Measurements from ENCODE around the gene GTF2H1. TPM values are rescaled to one million over a fixed set of nuclear protein-coding genes. Genes with fewer than 3 reads are reported as not detected.

The GTF2H1 gene
- total RNA-seq, 4 donors from 2014 or later, result 50.7 to 80.4 (median 77.1) TPM

DNA sequence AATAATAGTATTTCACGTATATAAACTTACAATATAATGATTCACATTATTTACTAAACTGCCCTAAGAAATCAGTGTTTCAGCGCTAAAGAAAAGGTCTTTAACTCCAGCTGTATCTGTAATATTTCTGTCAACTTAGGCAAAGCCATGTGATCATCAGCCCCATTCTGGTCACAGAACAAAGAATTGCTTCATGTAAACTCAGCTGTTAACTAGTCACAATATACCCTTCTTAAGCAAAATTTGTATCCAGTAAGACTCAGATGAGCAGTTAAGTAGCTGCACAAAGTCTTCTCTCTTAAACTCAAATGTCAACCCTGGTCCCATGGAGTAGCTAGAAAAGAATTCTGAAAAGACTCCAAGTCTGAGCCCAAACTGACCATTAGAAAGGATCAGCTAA, 27.1 kb upstream of the GTF2H1 start:
- TF ChIP-seq, protein P1, sequence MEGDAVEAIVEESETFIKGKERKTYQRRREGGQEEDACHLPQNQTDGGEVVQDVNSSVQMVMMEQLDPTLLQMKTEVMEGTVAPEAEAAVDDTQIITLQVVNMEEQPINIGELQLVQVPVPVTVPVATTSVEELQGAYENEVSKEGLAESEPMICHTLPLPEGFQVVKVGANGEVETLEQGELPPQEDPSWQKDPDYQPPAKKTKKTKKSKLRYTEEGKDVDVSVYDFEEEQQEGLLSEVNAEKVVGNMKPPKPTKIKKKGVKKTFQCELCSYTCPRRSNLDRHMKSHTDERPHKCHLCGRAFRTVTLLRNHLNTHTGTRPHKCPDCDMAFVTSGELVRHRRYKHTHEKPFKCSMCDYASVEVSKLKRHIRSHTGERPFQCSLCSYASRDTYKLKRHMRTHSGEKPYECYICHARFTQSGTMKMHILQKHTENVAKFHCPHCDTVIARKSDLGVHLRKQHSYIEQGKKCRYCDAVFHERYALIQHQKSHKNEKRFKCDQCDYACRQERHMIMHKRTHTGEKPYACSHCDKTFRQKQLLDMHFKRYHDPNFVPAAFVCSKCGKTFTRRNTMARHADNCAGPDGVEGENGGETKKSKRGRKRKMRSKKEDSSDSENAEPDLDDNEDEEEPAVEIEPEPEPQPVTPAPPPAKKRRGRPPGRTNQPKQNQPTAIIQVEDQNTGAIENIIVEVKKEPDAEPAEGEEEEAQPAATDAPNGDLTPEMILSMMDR (IDR thresholded peaks at IDR 0.05; ENCODE audit: low read depth), result no peak

DNA sequence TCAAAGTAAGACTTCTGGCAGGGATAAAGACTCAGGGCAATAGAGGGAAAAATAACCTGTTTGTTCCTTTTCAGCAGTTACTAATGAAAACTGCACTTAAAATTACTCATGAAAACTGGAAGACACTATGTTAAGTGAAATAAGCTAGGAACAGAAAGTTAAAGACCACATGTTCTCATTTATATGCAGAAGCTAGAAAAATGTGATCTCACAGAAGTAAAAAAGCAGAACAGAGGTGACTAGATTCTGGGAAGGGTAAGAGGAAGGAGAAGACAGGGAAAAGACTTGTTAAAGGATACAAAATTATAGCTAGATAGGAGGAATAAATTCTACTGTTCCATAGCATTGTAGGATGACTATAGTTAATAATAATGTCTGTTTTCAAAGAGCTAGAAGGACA, 22.6 kb upstream of the GTF2H1 start:
- TF ChIP-seq, protein P1 (IDR thresholded peaks at IDR 0.05; ENCODE audit: low read depth), result no peak

DNA sequence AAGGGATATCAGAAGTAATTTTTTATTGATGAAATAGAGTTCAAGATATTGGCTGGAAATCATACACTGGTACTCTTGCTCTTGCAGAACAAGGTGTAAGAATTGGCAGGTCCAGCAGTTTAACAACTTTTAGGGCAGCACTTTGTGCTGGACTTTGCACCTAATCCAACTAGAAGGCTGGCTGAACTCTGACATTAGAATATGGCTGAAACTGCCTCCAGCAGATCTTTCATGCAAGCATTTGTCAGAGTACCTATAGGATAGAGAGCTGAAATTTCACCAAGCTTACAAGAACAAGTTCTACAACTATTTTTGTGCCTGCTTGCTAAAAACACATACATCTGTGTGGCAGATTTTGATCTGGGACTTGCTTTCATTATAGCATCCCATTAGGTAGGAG, 17.6 kb upstream of the GTF2H1 start:
- TF ChIP-seq, protein P1 (IDR thresholded peaks at IDR 0.05; ENCODE audit: low read depth), result no peak

DNA sequence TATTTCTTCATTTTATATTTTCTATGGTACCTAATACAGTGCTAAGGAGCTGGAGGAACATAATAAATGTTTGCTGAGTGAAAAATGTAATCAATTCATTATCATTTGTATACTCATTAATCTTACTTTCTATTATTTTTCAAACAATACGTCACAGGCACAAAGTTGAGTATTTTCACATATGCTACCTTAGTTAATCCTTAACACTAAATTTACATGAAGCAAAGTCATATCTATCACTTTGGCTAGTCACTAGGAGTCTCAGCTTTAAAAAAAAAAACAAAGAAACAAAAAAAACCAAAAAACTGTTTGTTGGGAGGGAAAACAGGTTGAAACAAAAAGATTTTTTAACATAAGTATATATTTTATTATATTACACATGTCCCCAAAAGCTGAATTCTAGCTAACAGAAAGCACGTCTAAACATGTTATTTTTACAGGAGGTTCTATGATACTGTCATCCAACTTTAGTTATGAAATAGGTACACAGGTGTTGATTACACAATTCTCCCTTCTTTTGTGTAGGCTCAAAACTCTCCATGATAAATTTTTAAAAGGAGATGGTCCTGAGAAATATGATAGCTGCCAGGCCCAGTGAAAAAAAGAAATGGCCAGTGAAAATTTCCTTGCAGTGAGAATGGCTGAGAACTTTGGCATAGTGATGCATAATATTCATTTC, 14.8 kb upstream of the GTF2H1 start:
- TF ChIP-seq, protein P1 (IDR thresholded peaks at IDR 0.05; ENCODE audit: low read depth), result no peak

DNA sequence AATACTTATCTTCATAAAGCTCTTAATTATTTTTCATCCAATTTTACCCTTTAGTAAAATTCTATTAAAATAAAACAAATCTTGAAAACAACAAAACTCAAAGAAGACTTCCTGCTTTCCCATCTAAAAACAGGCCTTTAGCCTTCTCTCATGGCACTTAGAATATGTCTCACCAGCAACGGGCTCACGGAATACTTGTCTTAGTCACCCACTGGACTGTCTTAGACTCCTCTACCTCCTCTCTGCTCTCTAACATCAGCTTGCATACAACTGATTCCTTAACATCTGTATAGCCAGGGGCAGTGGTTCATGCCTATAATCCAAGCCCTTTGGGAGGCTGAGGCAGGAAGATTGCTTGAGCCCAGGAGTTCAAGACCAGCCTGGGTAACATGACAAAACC, 14.1 kb upstream of the GTF2H1 start:
- TF ChIP-seq, protein P1 (IDR thresholded peaks at IDR 0.05; ENCODE audit: low read depth), result no peak

DNA sequence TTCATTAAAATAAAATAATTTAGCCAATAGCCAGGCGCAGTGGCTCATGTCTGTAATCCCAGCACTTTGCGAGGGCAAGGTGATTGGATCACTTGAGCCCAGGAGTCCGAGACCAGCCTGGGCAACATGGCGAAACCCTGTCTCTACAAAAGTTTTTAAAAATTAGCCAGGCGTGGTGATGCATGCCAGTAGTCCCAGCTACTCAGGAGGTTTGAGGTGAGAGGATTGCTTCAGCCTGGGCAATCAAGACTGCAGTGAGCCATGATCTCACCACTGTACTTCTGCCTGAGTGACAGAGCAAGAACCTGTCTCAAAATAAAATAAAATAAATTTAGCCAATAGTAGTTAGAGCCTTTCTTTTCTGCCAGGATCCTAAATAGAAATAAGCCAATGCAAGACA, 12.7 kb upstream of the GTF2H1 start:
- TF ChIP-seq, protein P1 (IDR thresholded peaks at IDR 0.05; ENCODE audit: low read depth), result no peak

DNA sequence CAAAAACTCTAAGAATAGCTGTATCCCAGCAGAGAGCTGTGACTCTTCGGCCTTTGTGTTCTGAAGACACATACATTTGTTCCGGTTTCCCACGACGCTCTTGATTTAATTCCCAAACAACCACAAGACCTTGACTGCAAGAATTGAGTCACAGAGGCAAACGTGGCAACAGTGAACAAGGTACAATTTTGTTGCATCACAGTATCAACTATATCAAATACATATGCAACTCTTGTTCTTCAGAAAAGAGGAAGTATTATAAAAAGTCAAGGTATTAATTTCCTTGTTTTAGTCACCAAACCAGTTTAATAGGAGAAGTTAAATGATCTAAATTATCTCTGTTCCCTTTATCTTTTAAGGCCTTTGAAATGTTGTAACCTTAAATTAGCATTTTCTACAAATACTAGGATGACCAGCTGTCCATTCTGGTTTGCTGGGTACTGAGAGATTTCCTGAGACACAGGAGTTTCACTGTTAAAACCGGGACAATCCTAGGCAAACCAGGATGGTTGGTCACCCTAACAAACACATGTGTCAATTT, 11.5 kb upstream of the GTF2H1 start:
- TF ChIP-seq, protein P1 (IDR thresholded peaks at IDR 0.05; ENCODE audit: low read depth), result no peak

Measured in subcutaneous adipose tissue (tissue), 4 donors.